Panc1 (cell line): ENCODE data around the gene SIK3. TPM values are rescaled to one million over a fixed set of nuclear protein-coding genes. Genes with fewer than 3 reads are reported as not detected.

Experiments used
- ATAC-seq: fragments of 200-7000 bp; cut with Tn5 transposase; 2 replicates; pipeline ENCODE4 v1.9.1; 2020; ENCODE audit warnings: mild to moderate bottlenecking, moderate library complexity
- BruUV-seq: library from RNA; stranded (reverse); fragments of 400-500 nt; replicated peaks from 2 replicates; lab custom pipeline; 2021; lab: Mats Ljungman, UMichigan
- CTCF ChIA-PET: fragments of 300-600 bp; sonication (Branson Sonifier 250); formaldehyde crosslinking; loops from one replicate; lab custom pipeline; 2022; ENCODE audit warnings: antibody characterized with exemption; lab: Charles Lee
- POLR2A ChIA-PET: fragments of 300-600 bp; sonication (Branson Sonifier 250); formaldehyde crosslinking; loops from one replicate; lab custom pipeline; 2022; ENCODE audit warnings: antibody characterized with exemption; lab: Charles Lee
- DNase-seq: peaks from one replicate; pipeline ENCODE4 v3.0.0-alpha.2; 2010; ENCODE audit warnings: low read depth, low spot score
- H3K27ac ChIP-seq: 2 replicates; pipeline ENCODE4 v1.5.1; 2011; ENCODE audit warnings: mild to moderate bottlenecking, low read length, inconsistent platforms
- H3K27me3 ChIP-seq: fragments of 200-500 bp; sonication (Bioruptor generic); 2 replicates; pipeline ENCODE4 v1.6.0; 2014; ENCODE audit warnings: low read length, inconsistent platforms; ENCODE audit not compliant: control insufficient read depth, insufficient read depth
- H3K36me3 ChIP-seq: fragments of 200-500 bp; sonication (Bioruptor generic); 2 replicates; pipeline ENCODE4 v1.5.1; 2014; ENCODE audit warnings: inconsistent platforms, mild to moderate bottlenecking, low read length, moderate library complexity; ENCODE audit not compliant: control insufficient read depth, insufficient read depth
- H3K4me1 ChIP-seq: 2 replicates; pipeline ENCODE4 v1.5.1; 2011; ENCODE audit warnings: inconsistent platforms, mild to moderate bottlenecking, low read length, moderate library complexity; ENCODE audit not compliant: control insufficient read depth, insufficient read depth
- H3K4me3 ChIP-seq, 2 experiments: 2 replicates each; pipeline ENCODE4 v1.5.1; 2011 to 2012; ENCODE audit warnings: low read depth in 2 of 2, low read length in 2 of 2, mild to moderate bottlenecking in 2 of 2, inconsistent platforms in 1 of 2, moderate library complexity in 1 of 2
- H3K9me3 ChIP-seq: fragments of 200-500 bp; sonication (Bioruptor generic); 2 replicates; pipeline ENCODE4 v1.5.1; 2014; ENCODE audit warnings: low read depth, mild to moderate bottlenecking, inconsistent platforms, low read length, moderate library complexity; ENCODE audit not compliant: control insufficient read depth, insufficient read depth
- POLR2AphosphoS5 ChIP-seq: IDR thresholded peaks from 2 replicates; pipeline ENCODE4 v1.6.1; 2012; ENCODE audit warnings: mild to moderate bottlenecking, low read depth, low read length, moderate library complexity
- REST ChIP-seq, 2 experiments: IDR thresholded peaks; 2 replicates each; pipeline ENCODE4 v1.6.1; 2011 to 2012; ENCODE audit warnings: low read depth in 2 of 2, control low read depth in 1 of 2, low read length in 1 of 2, mild to moderate bottlenecking in 1 of 2, moderate library complexity in 1 of 2; ENCODE audit not compliant: insufficient read depth in 1 of 2
- SIN3A ChIP-seq: IDR thresholded peaks from 2 replicates; pipeline ENCODE4 v1.6.1; 2012; ENCODE audit warnings: low read depth, mild to moderate bottlenecking, low read length, moderate library complexity, borderline replicate concordance; ENCODE audit not compliant: insufficient read depth
- TCF7L2 ChIP-seq: IDR thresholded peaks from 2 replicates; pipeline ENCODE4 v1.6.1; 2011; ENCODE audit warnings: mild to moderate bottlenecking, low read depth, low read length, inconsistent platforms
- in situ Hi-C: cut with HindIII; loops from 2 replicates; pipeline ENCODE4 v1.10.0; 2016; ENCODE audit warnings: low sequenced_read_pairs, low pct_unique_long_range_greater_than_20kb
- intact Hi-C: fragments of 100-400 bp; cut with micrococcal nuclease; formaldehyde crosslinking; loops from one replicate; pipeline ENCODE4 v1.10.0; 2022; ENCODE audit not compliant: unreplicated experiment
- total RNA-seq: library from RNA; stranded (reverse); gene quantifications from one replicate; pipeline ENCODE4 v1.2.1, GENCODE V29; 2021; ENCODE audit not compliant: unreplicated experiment
- TF ChIP-seq, protein P1 (sequence below): fragments of 450-650 bp; IDR thresholded peaks from 2 replicates; pipeline ENCODE4 v1.5.1; 2017; ENCODE audit warnings: mild to moderate bottlenecking

Gene SIK3
- total RNA-seq, 1 experiment from 2014 or later = 39.7 TPM

DNA sequence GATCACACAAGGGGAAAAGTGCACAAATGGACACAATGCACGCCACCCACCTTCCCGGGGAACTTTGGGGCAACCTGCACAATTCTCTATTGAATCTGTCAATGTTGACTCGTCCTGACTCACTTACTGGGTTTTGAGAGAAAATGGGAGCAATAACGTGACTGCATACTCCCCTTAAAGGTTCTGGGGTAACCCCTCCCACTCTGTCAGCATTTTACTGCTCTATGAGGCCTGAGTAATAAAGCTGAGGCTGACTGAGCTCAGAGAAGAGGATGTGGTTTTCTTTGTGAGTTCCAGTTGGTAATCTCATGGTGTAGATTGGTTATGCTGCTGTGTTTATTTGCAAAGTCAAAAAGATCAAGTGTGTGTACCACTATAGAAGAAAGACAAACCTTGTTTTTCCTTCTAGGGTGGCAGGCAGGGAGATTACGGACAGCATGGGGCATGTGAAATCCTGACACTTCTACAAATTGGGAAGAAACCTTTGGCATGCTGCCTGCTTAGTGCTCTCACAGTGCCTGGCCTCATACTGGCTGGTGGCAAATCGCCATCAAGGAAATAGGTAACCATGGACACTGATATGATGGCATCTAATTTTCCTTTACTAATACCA, 244.7 kb downstream of the SIK3 start:
- DNase-seq (peak; percentile 41), ATAC-seq (peak; percentile 78)
- in situ Hi-C loops = no loop called here
- peaks cover 8% of the 10 kb centered on the region; the same call in 1 of the 2 replicates for H3K4me1 ChIP-seq
- no peak overlapping the region for H3K4me3 ChIP-seq
- TF ChIP-seq TCF7L2 = no peak
- no peak for TF ChIP-seq POLR2AphosphoS5
- no peak for TF ChIP-seq SIN3A
- TF ChIP-seq, protein P1, sequence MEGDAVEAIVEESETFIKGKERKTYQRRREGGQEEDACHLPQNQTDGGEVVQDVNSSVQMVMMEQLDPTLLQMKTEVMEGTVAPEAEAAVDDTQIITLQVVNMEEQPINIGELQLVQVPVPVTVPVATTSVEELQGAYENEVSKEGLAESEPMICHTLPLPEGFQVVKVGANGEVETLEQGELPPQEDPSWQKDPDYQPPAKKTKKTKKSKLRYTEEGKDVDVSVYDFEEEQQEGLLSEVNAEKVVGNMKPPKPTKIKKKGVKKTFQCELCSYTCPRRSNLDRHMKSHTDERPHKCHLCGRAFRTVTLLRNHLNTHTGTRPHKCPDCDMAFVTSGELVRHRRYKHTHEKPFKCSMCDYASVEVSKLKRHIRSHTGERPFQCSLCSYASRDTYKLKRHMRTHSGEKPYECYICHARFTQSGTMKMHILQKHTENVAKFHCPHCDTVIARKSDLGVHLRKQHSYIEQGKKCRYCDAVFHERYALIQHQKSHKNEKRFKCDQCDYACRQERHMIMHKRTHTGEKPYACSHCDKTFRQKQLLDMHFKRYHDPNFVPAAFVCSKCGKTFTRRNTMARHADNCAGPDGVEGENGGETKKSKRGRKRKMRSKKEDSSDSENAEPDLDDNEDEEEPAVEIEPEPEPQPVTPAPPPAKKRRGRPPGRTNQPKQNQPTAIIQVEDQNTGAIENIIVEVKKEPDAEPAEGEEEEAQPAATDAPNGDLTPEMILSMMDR = no peak
- no peak for TF ChIP-seq REST (IDR thresholded peaks at IDR 0.05; ENCODE audit: insufficient read depth in 1 of 2, low read depth in 2 of 2, low read length in 1 of 2)
- no peak overlapping the region; the same call in 1 of the 2 replicates for H3K27ac ChIP-seq
- peaks cover 3% of the 10 kb centered on the region; the same call in 1 of the 2 replicates for H3K36me3 ChIP-seq
- CTCF ChIA-PET = no interaction called here
- intact Hi-C loops = no loop called here
- H3K27me3 ChIP-seq = no peaks in the 10 kb centered on the region
- no TSS peak for BruUV-seq
- POLR2A ChIA-PET = no interaction called here
- no peaks in the 10 kb centered on the region for H3K9me3 ChIP-seq

DNA sequence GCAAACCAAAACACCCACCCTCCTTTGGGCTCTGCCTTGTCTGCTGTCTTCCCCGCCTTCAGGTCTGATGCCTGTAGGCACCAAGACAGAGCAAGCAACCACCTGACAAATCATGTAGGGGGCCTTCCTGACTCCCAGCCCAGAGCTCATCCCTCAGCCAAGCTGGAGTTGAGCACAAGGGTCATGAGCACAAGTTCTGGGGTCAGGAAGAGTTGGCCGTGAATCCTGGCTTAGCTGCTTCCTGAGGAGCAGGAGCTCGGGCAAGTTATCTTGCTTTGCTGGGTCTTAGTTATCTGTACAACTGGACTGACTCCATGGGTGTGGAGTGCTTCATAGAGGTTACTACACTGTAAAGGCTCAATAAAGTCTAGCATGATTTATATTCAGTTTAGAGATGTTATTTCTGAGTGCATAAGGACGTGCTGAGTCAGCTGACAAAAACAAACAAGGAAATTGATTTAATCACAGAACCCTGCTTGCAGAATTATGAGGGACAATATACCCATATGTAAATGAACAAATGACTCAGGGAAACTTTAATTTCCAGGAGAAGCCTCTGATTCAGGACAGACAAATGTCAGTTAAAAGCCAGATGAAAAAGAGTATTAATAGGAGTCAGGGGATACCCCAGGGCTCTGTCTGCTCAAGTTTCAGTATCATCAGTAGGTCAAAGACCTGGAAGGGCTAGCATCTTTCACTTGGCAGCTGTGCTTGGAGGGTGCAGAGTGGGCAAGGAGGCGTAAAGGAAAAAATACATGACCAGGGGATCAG, 245.8 kb downstream of the SIK3 start:
- no peak overlapping the region for H3K4me3 ChIP-seq
- H3K4me1 ChIP-seq = peaks cover 8% of the 10 kb centered on the region; the same call in 1 of the 2 replicates
- ATAC-seq = 0 out of 2 replicates have a peak, but pooled peaks have one; percentile 32
- TF ChIP-seq REST (IDR thresholded peaks at IDR 0.05; ENCODE audit: insufficient read depth in 1 of 2, low read depth in 2 of 2, low read length in 1 of 2) = no peak
- TF ChIP-seq TCF7L2 = no peak
- in situ Hi-C loops (no loop called here), intact Hi-C loops (no loop called here)
- H3K9me3 ChIP-seq = no peaks in the 10 kb centered on the region
- peaks cover 3% of the 10 kb centered on the region; the same call in 1 of the 2 replicates for H3K36me3 ChIP-seq
- no peak overlapping the region for H3K27ac ChIP-seq
- no TSS peak for BruUV-seq
- POLR2A ChIA-PET = no interaction called here
- no peaks in the 10 kb centered on the region for H3K27me3 ChIP-seq
- DNase-seq = no peak
- CTCF ChIA-PET = no interaction called here
